ENCODE measurements around the gene ORC4. TPM values are rescaled to one million over a fixed set of nuclear protein-coding genes. Genes with fewer than 3 reads are reported as not detected.

The ORC4 gene
- total RNA-seq, 4 donors from 2014 or later, result 38.7 to 85.0 (median 45.5) TPM

DNA sequence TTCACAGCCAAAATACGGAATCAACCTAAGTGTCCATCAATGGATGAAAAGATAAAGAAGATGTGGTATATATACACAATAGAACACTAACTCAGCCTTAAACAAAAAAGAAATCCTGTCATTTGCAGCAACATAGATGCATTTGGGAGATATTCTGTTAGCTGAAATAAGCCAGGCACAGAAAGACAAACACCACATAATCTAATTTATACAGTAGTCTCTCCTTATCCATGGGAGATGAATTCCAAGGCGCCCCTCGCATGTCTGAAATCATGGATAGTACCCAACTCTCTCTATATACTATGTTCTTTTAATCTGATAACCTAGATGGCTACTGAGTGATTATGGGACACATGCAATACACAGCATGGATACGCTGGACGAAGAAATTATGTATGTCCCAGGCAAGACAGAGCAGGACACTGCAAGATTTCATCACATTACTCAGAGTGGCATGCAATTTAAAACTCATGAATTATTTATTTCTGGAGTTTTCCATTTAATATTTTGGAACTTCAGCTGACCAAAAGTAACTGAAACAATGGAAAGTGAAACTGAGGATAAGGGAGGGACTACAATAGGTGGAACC is 39.5 kb downstream of the ORC4 start:
- Histone ChIP-seq H3K36me3 (peaks cover 0 to 14% (median 0%) of the 10 kb centered on the region in 3 donors), H3K27me3 (no peaks in the 10 kb centered on the region), H3K4me3 (no peak overlapping the region), H3K4me1 (peaks cover 0 to 19% (median 3%) of the 10 kb centered on the region in 4 donors), H3K27ac (no peak overlapping the region), H3K9me3 (peaks cover 0 to 10% (median 2%) of the 10 kb centered on the region in 4 donors)
- TF ChIP-seq, protein P1, sequence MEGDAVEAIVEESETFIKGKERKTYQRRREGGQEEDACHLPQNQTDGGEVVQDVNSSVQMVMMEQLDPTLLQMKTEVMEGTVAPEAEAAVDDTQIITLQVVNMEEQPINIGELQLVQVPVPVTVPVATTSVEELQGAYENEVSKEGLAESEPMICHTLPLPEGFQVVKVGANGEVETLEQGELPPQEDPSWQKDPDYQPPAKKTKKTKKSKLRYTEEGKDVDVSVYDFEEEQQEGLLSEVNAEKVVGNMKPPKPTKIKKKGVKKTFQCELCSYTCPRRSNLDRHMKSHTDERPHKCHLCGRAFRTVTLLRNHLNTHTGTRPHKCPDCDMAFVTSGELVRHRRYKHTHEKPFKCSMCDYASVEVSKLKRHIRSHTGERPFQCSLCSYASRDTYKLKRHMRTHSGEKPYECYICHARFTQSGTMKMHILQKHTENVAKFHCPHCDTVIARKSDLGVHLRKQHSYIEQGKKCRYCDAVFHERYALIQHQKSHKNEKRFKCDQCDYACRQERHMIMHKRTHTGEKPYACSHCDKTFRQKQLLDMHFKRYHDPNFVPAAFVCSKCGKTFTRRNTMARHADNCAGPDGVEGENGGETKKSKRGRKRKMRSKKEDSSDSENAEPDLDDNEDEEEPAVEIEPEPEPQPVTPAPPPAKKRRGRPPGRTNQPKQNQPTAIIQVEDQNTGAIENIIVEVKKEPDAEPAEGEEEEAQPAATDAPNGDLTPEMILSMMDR (IDR thresholded peaks at IDR 0.05), result no peak
- no peak for TF ChIP-seq POLR2A (IDR thresholded peaks at IDR 0.05)
- no peak for TF ChIP-seq EP300 (IDR thresholded peaks at IDR 0.05)
- WGBS, 2 donors, result 92 to 97% methylated on average over 5 of the region's 5 CpGs
- DNase-seq (ENCODE audit: low spot score in 2 of 2), result no peak

DNA sequence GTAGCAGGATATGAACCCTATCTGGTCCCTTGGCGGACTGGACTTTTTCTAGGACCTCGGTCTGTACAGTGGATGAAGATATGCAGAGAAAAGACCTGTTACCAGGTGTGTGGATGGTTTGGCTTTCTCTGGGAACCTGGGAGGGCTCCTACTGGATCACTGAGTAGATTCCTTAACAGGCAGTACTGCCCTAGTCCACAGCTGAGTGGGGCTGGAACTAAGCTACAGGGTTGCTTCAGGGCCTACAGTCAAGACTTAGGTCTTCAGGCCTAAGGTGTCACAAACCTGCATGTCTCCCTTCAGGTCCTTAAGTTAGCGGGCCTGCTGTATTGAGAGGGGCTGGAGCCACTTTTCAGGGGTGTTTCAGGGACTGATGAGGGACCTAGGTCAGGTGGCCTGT is 42.9 kb downstream of the ORC4 start:
- no peak for DNase-seq (ENCODE audit: low spot score in 2 of 2)
- WGBS, 2 donors, result 97 to 100% methylated on average over 3 of the region's 3 CpGs
- Histone ChIP-seq H3K4me3 (no peak overlapping the region), H3K27me3 (no peaks in the 10 kb centered on the region), H3K36me3 (peaks cover 0 to 18% (median 0%) of the 10 kb centered on the region in 3 donors), H3K4me1 (peaks cover 0 to 26% (median 3%) of the 10 kb centered on the region in 4 donors), H3K27ac (no peak overlapping the region), H3K9me3 (peaks cover 0 to 10% (median 2%) of the 10 kb centered on the region in 4 donors)
- no peak for TF ChIP-seq EP300 (IDR thresholded peaks at IDR 0.05)
- no peak for TF ChIP-seq POLR2A (IDR thresholded peaks at IDR 0.05)
- TF ChIP-seq, protein P1 (IDR thresholded peaks at IDR 0.05), result no peak

DNA sequence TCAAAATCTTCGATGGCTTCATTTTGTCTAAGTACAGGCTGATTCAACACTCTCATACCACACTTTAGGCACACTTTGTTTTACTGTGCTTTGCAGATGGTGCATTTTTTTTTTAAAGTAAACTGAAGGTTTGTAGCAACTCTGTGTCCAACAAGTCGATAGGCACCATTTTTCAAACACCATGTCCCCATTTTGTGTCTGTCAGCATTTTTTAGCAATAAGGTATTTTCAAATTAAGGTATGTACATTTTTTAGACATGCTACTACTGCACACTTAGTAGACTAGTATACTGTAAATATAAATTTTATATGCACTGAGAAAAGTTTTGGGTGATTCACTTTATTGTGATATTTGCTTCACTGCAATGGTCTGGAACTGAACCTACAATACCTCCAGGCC is 44.4 kb downstream of the ORC4 start:
- no peaks in the 10 kb centered on the region for H3K27me3 ChIP-seq
- H3K4me3 ChIP-seq, result no peak overlapping the region
- H3K36me3 ChIP-seq, result peaks cover 0 to 22% (median 0%) of the 10 kb centered on the region in 3 donors
- peaks cover 0 to 19% (median 3%) of the 10 kb centered on the region in 4 donors for H3K4me1 ChIP-seq
- no peak overlapping the region for H3K27ac ChIP-seq
- no peak for TF ChIP-seq POLR2A (IDR thresholded peaks at IDR 0.05)
- TF ChIP-seq, protein P1 (IDR thresholded peaks at IDR 0.05), result no peak
- H3K9me3 ChIP-seq, result peaks cover 0 to 10% (median 2%) of the 10 kb centered on the region in 4 donors
- DNase-seq (ENCODE audit: low spot score in 2 of 2), result no peak
- WGBS, 2 donors, result 83% methylated on average over 2 of the region's 2 CpGs

DNA sequence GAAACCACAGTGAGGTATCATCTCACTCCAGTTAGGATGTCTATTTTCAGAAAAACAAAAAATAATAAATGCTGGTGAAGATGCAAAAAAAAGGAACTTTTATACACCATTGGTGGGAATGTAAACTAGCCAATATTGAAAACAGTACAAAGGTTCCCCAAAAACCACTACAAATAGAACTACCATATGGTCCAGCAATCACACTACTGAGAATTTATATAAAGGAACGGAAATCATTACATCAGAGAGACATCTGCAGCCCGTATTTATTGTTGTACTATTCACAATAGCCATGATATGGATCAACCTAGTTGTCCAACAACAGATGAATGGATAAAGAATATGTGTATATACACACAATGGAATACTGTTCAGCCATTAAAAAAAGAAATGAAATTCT is 52.0 kb downstream of the ORC4 start:
- TF ChIP-seq EP300 (IDR thresholded peaks at IDR 0.05), result no peak
- TF ChIP-seq, protein P1 (IDR thresholded peaks at IDR 0.05), result no peak
- TF ChIP-seq POLR2A (IDR thresholded peaks at IDR 0.05), result no peak
- H3K27me3 ChIP-seq, result no peaks in the 10 kb centered on the region
- H3K36me3 ChIP-seq, result peaks cover 0 to 51% (median 0%) of the 10 kb centered on the region in 3 donors
- H3K27ac ChIP-seq, result no peak overlapping the region
- WGBS, 2 donors, result 84 to 90% methylated on average over 2 of the region's 2 CpGs
- H3K4me1 ChIP-seq, result no peaks in the 10 kb centered on the region
- H3K9me3 ChIP-seq, result peaks cover 0 to 19% (median 0%) of the 10 kb centered on the region in 4 donors
- no peak for DNase-seq (ENCODE audit: low spot score in 2 of 2)
- no peak overlapping the region for H3K4me3 ChIP-seq

DNA sequence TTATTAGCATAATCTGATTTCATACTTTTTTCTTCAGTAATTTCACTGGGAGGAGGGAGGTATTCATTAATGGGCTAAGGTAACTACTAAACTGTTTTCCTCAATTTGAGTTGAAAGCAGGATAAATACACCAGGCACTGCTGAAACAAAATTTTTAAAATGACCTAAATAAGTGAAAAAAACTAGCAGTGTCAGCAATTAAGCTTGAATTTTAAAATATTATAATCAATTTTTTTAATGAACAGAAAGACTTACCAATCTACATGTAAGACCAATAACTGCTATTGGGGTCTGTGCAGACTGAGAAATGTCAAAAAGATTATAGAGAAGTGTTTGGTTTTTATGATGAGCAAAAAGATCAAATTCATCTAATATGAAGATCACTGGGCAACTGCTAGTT is 68.4 kb downstream of the ORC4 start:
- Histone ChIP-seq H3K4me3 (no peak overlapping the region), H3K9me3 (no peaks in the 10 kb centered on the region), H3K4me1 (no peaks in the 10 kb centered on the region), H3K36me3 (peaks cover 0 to 32% (median 0%) of the 10 kb centered on the region in 3 donors), H3K27me3 (no peaks in the 10 kb centered on the region), H3K27ac (no peak overlapping the region)
- TF ChIP-seq POLR2A (IDR thresholded peaks at IDR 0.05) (no peak), EP300 (IDR thresholded peaks at IDR 0.05) (no peak)
- TF ChIP-seq, protein P1 (IDR thresholded peaks at IDR 0.05), result no peak
- no peak for DNase-seq (ENCODE audit: low spot score in 2 of 2)
